Measurements from ENCODE around the gene KCND3. TPM values are rescaled to one million over a fixed set of nuclear protein-coding genes. Genes with fewer than 3 reads are reported as not detected.

Gene KCND3
- total RNA-seq, 1 donor from 2014 or later = 0.81 TPM

GRCh38 chr1:111876631-111877030, 112.8 kb downstream of the KCND3 start:
- TF ChIP-seq CTCF (IDR thresholded peaks at IDR 0.05; ENCODE audit: unreplicated experiment) = no peak
- DNase-seq (ENCODE audit: low spot score, unreplicated experiment) = no peak
- Mint-ChIP-seq H3K9me3 (ENCODE audit: low read depth) (no peaks in the 10 kb centered on the region), H3K27ac (no peak overlapping the region), H3K27me3 (peaks cover 17% of the 10 kb centered on the region), H3K36me3 (ENCODE audit: insufficient read depth) (no peaks in the 10 kb centered on the region), H3K4me3 (ENCODE audit: low read depth) (no peak overlapping the region), H3K4me1 (ENCODE audit: low read depth) (no peaks in the 10 kb centered on the region)

- TF ChIP-seq CTCF (IDR thresholded peaks at IDR 0.05; ENCODE audit: unreplicated experiment) = no peak
- Mint-ChIP-seq H3K36me3 (ENCODE audit: insufficient read depth) (no peaks in the 10 kb centered on the region), H3K27ac (no peak overlapping the region), H3K27me3 (peaks cover 8% of the 10 kb centered on the region), H3K4me1 (ENCODE audit: low read depth) (no peaks in the 10 kb centered on the region), H3K4me3 (ENCODE audit: low read depth) (no peak overlapping the region), H3K9me3 (ENCODE audit: low read depth) (no peaks in the 10 kb centered on the region)
- no peak for DNase-seq (ENCODE audit: low spot score, unreplicated experiment)
Observed at GRCh38 chr1:111875640-111876039, 113.8 kb downstream of the KCND3 start.

GRCh38 chr1:111873460-111874030, 115.9 kb downstream of the KCND3 start:
- H3K4me3 Mint-ChIP-seq (ENCODE audit: low read depth) = no peak overlapping the region
- H3K36me3 Mint-ChIP-seq (ENCODE audit: insufficient read depth) = no peaks in the 10 kb centered on the region
- TF ChIP-seq CTCF (IDR thresholded peaks at IDR 0.05; ENCODE audit: unreplicated experiment) = no peak
- DNase-seq (ENCODE audit: low spot score, unreplicated experiment) = no peak
- H3K4me1 Mint-ChIP-seq (ENCODE audit: low read depth) = no peaks in the 10 kb centered on the region
- peaks cover 8% of the 10 kb centered on the region for H3K27me3 Mint-ChIP-seq
- H3K9me3 Mint-ChIP-seq (ENCODE audit: low read depth) = no peaks in the 10 kb centered on the region
- H3K27ac Mint-ChIP-seq = no peak overlapping the region

GRCh38 chr1:111870181-111870580, 119.3 kb downstream of the KCND3 start:
- Mint-ChIP-seq H3K27ac (no peak overlapping the region), H3K36me3 (ENCODE audit: insufficient read depth) (no peaks in the 10 kb centered on the region), H3K4me3 (ENCODE audit: low read depth) (no peak overlapping the region), H3K27me3 (peaks cover 6% of the 10 kb centered on the region), H3K9me3 (ENCODE audit: low read depth) (no peaks in the 10 kb centered on the region), H3K4me1 (ENCODE audit: low read depth) (no peaks in the 10 kb centered on the region)
- no peak for TF ChIP-seq CTCF (IDR thresholded peaks at IDR 0.05; ENCODE audit: unreplicated experiment)
- no peak for DNase-seq (ENCODE audit: low spot score, unreplicated experiment)

GRCh38 chr1:111867868-111868440, 121.5 kb downstream of the KCND3 start:
- TF ChIP-seq CTCF (IDR thresholded peaks at IDR 0.05; ENCODE audit: unreplicated experiment) = no peak
- Mint-ChIP-seq H3K27me3 (peaks cover 20% of the 10 kb centered on the region), H3K27ac (no peak overlapping the region), H3K4me1 (ENCODE audit: low read depth) (no peaks in the 10 kb centered on the region), H3K4me3 (ENCODE audit: low read depth) (no peak overlapping the region), H3K36me3 (ENCODE audit: insufficient read depth) (no peaks in the 10 kb centered on the region), H3K9me3 (ENCODE audit: low read depth) (no peaks in the 10 kb centered on the region)
- no peak for DNase-seq (ENCODE audit: low spot score, unreplicated experiment)

All from progenitor cell of endocrine pancreas (in vitro differentiated cells).